ENCODE data around the gene ISM1. TPM values are rescaled to one million over a fixed set of nuclear protein-coding genes. Genes with fewer than 3 reads are reported as not detected.

The ISM1 gene
- total and polyA plus RNA-seq, 2 donors (not counting 3 experiments of a cell fraction or from before 2014, with no cell fraction given), result not detected

GRCh38 chr20:13284830-13285229 lies 63.8 kb downstream of the ISM1 start:
- dilution Hi-C loops (cut with MboI; ENCODE audit: extremely low pct_ligation_motif_present, low sequenced_read_pairs), result no loop called here
- POLR2A ChIA-PET, result no interaction called here

More at GRCh38 chr20:13284830-13285229, 63.8 kb downstream of the ISM1 start:
- Histone ChIP-seq H3K4me2 (ENCODE audit: insufficient read depth, low read length) (no peak overlapping the region), H3K4me3 (replicated peaks in 1 of 3; ENCODE audit: insufficient read depth in 1 of 3, low read depth in 1 of 3, low read length in 3 of 3) (no peak overlapping the region), H3K27me3 (ENCODE audit: control insufficient read depth in 2 of 2, insufficient read depth in 2 of 2, low read length in 2 of 2) (peaks cover 9 to 13% of the 10 kb centered on the region in 2 experiments), H3K79me2 (ENCODE audit: control insufficient read depth, insufficient read depth, low read length) (no peaks in the 10 kb centered on the region), H3K36me3 (ENCODE audit: control insufficient read depth in 2 of 2, extremely low read depth in 1 of 2, insufficient read depth in 2 of 2, low read length in 2 of 2) (no peaks in the 10 kb centered on the region), H3K9ac (replicated peaks; ENCODE audit: extremely low read depth, insufficient read depth, low read length) (no peak overlapping the region), H3K27ac (ENCODE audit: insufficient read depth, low read depth, low read length) (no peak overlapping the region), H3K4me1 (ENCODE audit: control insufficient read depth, extremely low read depth, insufficient read depth, low read length) (no peaks in the 10 kb centered on the region), H3K9me1 (replicated peaks; ENCODE audit: control insufficient read depth, extremely low read depth, insufficient read depth, low read length) (no peaks in the 10 kb centered on the region), H2AFZ (ENCODE audit: low read depth, low read length) (no peak overlapping the region), H4K20me1 (replicated peaks; ENCODE audit: control insufficient read depth, extremely low read depth, insufficient read depth, low read length) (no peaks in the 10 kb centered on the region), H3K9me3 (replicated peaks; ENCODE audit: control insufficient read depth, insufficient read depth, low read length) (no peaks in the 10 kb centered on the region)
- intact Hi-C loops (cut with micrococcal nuclease), result no loop called here
- TF ChIP-seq POLR2A (IDR thresholded peaks at IDR 0.05; ENCODE audit: low read depth, low read length) (no peak), POLR2AphosphoS5 (IDR thresholded peaks at IDR 0.05; ENCODE audit: insufficient read depth, low read depth, low read length) (no peak), EZH2 (IDR thresholded peaks at IDR 0.05; ENCODE audit: borderline replicate concordance, low read depth, low read length, severe bottlenecking) (no peak), JUN (IDR thresholded peaks at IDR 0.05; ENCODE audit: borderline replicate concordance, insufficient read depth, insufficient read length, low read depth) (no peak), FOS (IDR thresholded peaks at IDR 0.05; ENCODE audit: borderline replicate concordance, insufficient read depth, low read length) (no peak), GATA2 (IDR thresholded peaks at IDR 0.05; ENCODE audit: insufficient read depth, insufficient read length, low read depth, low read length) (no peak), CTCF (IDR thresholded peaks at IDR 0.05; ENCODE audit: extremely low read depth in 1 of 2, insufficient read depth in 1 of 2, low read depth in 1 of 2, low read length in 2 of 2) (no peak)
- TF ChIP-seq, protein P1, sequence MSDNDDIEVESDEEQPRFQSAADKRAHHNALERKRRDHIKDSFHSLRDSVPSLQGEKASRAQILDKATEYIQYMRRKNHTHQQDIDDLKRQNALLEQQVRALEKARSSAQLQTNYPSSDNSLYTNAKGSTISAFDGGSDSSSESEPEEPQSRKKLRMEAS (IDR thresholded peaks at IDR 0.05; ENCODE audit: insufficient read depth, insufficient read length), result no peak
- BruUV-seq (replicated peaks), result no TSS peak
- CTCF ChIA-PET, result interaction anchor here (0.8 to 2.3 kb wide), 4 partner anchors 18 to 166 kb away, joined by 3 to 9 read pairs (median 4); no protein-coding TSS in a partner anchor
- no peak for FAIRE-seq
- DNase-seq (ENCODE audit: low read depth, low spot score), result no peak

Data from endothelial cell of umbilical vein (primary cell).